HG03039 (cell line): Measurements from ENCODE around the gene TXNDC11.

Experiments used
- ATAC-seq: cut with Tn5 transposase; IDR thresholded peaks from one replicate; pipeline ENCODE4 v1.9.1; 2021; ENCODE audit warnings: mild to moderate bottlenecking, moderate library complexity; ENCODE audit not compliant: unreplicated experiment

Gene TXNDC11

GRCh38 chr16:11721781-11722467 is 20.7 kb downstream of the TXNDC11 start:
- no peak for ATAC-seq

GRCh38 chr16:11719762-11720161 is 22.9 kb downstream of the TXNDC11 start:
- no peak for ATAC-seq

DNA sequence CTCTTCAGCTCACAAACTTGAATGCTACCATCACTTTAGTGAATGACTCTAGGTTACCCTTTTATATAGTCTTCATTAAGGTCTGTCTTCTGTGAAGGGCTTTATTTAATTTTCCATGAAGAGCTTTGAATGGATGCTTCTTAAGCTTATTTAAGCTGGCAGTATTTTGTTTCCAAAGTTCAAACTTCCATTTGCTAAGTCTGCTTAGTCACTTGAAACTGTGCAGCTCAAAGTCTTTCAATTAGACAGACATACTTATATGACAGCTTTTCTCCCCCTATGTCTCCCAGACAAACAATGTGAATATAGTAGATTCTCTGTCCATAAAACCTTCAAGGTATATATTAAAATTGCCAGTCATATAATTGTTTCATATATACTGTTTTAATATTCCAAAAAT is 23.5 kb downstream of the TXNDC11 start:
- ATAC-seq = no peak

DNA sequence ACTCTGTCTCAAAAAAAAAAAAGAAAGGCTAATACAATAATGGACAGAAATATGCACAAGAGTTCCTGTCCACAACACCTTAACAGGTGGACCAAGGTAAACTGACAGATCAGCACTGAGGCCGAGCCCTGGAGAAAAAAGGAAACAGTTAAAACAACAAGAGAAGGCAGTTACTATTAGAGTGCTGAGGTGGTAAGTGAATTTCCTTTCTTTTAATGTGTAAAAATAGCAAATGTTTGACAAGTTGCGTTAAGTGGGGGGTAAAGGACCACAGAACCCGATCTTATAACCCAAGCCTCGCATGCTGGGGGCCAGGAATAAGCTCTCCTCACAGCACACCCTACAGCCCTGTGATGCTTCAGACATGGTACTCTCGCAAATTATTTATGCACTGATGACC is 24.8 kb downstream of the TXNDC11 start:
- ATAC-seq = no peak

- ATAC-seq = no peak
Observed at GRCh38 chr16:11716336-11716735, 26.3 kb downstream of the TXNDC11 start.

DNA sequence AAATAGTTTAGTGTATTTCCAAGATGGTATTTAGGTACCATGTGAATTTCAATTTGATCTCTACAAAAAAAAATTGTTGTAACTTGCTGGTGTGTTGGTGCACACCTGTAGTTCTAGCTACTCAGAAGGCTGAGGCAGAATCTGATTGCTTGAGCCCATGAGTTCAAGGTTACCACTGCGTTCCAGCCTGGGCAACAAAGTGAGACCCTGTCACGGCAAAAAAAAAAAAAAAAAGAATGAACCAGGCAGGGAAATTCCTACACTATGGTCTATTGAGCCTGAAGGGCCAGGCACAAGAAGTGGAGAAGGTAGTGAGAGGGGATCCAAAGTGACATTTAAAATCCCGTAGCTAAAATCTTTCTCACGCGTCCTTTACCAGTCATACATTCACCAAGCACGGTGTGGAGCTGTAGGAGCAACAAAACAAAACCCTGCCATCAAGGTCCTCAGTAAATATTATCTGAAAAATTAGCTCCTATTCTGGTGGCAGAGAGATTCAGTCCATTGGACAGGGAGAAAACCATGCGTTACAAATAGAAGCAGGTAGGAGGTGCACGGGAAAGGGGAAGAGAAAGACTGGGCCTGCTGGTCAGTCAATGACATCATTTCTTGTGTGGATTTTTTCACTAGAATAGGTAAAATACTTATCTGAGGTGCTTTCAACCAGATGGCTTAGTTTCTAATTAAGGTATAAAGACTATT is 27.3 kb downstream of the TXNDC11 start:
- ATAC-seq = no peak

DNA sequence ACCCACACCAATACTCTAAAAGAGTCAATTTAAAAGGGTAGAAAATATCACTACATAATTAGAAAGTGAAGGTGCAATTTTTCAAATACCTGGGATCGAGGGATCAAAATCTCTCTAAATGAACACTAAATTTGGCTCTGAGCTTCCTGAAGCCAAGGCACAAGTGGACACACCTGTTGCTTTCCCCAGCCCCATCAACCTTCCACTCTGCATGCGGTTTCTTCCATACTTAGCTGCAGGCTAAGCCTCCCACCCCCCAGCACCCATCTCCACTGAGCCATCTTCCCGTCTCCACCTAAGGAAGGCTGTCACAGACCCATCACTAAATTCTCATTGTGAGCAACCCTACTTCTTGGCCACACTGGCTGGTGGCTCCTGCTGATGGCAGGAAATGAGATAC is 30.5 kb downstream of the TXNDC11 start:
- ATAC-seq = no peak

DNA sequence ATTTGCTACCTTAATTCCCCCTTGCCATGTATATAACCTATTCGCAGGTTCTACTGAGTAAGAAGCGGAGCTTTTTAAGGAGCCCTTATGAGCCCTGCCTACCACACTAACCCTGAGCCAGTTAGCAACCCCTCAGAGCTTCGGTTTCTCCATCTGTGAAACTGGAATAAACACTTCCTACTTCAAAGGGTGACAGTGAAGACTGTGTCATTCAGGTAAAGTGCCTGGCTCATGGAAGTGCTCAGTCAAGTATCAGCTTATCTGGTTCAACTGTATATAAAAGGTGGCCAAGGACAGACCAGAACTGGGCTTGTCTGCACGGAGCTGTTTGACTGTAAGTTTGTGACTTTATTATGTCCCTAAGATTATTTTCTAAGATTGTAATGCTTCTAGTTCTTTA is 31.0 kb downstream of the TXNDC11 start:
- no peak for ATAC-seq

DNA sequence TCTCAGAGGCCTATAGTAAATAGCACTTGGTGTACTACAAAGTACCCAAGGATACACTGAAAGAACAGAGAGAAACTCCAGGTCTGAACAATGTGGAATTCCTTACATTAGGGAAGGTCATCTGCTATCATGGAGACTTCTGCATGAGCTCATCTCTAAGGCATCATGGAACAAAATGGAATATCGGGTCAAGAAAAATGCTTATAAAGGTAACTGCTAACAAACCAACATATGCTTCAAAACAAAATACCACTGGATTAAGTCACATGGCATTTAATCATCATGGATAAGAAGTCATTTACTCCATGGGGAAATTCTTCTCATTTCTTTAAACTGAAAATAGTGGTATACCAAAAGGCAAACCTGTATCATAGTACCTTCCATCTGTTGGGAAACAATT is 34.2 kb downstream of the TXNDC11 start:
- no peak for ATAC-seq

DNA sequence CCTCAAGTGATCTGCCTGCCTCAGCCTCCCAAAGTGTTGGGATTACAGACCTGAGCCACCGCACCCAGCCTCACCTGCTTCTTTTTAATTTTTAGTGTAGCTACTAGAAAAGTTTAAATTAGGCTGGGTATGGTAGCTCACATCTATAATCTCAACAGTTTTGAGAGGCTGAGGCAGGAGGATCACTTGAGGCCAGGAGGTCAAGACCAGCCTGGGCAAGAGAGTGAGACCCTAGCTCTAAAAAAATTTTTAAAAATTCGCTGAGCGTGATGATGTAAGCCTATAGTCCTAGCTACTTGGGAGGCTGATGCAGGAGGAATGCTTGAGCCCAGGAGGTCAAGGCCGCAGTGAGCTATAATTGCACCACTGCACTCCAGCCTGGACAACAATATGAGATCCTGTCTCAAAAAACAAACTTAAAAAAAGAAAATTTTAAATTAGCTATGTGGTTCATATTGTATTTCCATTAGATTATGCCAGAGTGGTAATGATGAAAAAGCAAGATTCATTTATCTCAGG is 34.9 kb downstream of the TXNDC11 start:
- no peak for ATAC-seq

- no peak for ATAC-seq
Observed at GRCh38 chr16:11706180-11706742, 36.4 kb downstream of the TXNDC11 start.

DNA sequence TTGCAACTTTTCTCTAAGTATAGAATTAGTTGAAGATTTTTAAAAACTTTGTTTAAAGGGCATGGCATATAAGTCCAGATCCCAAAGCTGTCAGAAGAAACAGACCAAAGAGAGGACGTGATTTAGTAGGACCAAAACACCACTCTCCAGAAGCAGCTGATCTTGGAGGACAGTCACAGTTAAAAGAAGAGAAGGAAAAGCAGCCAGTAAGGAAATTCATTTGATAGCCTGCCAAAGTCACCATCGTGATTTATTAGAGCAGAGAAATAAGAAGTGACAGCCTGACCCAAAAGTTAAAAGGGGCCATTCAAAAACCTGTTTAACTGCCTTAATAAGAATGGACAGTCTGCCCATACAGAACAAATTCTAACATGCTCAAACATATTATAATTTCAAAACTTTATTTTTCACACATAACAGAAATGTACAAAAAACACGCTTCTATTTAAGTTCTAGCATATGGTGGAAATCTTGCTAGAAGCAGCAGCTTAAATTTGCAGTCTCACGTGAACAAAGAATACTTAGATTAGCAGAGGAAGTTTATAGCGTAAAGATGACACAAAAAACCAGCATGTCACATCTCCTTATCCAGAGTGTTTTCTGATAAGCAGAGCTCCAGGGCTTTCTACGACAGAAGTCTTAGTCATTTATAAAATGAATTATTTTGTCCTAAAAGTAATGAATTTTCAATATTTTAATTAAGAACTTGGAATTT is 37.2 kb downstream of the TXNDC11 start:
- no peak for ATAC-seq

DNA sequence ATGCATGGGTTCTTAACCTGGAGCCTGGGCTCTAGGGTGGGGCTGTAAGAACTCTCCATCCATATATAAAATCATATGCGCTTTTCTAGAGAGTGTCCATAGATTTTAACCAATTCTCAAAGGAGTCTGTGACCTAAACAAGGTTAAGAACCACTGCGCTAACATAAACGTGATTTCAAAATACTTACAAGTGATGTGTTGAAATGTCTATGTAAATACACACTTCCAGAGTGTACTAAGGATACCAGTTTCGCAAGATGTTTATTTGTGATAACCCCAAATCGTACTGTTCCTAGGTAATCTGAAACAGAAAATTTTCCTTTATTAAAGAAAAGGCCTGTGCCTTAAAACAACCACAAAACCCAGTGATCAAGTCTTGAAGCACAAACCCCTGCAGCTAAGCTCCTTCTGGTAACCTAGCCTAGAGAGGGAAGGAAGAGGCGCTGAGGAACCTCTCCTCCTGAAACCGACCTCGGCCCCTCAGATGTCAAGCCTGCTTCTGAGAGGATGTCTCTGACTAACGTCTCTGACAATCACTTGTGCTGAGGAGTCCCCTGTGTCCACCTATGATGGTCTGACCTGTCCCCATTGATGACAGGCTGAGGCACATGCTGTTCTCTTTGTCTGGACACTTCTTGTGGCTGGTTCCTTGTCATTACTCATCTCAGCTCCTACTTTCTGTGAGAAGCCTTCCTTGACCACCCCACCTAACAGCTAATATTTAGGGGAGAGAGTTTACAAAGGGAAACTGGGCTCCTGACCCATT is 42.2 kb downstream of the TXNDC11 start:
- no peak for ATAC-seq

GRCh38 chr16:11699234-11699894 is 43.3 kb downstream of the TXNDC11 start:
- ATAC-seq = no peak

GRCh38 chr16:11698271-11698689 is 44.4 kb downstream of the TXNDC11 start:
- ATAC-seq = no peak

DNA sequence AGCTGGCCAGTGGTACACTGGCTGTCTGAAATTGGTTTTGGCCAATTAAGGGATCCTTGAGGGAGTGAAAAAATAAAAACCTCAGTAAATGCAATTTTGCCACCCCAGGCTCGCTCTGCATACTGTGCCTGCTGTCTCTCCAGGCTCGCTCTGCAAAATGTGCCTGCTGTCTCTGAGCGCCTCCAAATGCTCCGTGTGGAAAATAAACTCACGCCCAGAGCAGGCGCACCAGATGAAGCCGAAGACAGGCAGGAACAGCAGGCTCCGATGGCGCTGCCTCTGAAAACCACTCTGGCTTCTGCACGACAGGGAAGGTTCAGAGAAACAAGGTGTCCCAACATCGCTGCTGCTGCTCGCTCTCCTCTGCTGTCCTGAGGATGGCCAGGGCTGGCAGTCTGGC is 45.3 kb downstream of the TXNDC11 start:
- no peak for ATAC-seq

DNA sequence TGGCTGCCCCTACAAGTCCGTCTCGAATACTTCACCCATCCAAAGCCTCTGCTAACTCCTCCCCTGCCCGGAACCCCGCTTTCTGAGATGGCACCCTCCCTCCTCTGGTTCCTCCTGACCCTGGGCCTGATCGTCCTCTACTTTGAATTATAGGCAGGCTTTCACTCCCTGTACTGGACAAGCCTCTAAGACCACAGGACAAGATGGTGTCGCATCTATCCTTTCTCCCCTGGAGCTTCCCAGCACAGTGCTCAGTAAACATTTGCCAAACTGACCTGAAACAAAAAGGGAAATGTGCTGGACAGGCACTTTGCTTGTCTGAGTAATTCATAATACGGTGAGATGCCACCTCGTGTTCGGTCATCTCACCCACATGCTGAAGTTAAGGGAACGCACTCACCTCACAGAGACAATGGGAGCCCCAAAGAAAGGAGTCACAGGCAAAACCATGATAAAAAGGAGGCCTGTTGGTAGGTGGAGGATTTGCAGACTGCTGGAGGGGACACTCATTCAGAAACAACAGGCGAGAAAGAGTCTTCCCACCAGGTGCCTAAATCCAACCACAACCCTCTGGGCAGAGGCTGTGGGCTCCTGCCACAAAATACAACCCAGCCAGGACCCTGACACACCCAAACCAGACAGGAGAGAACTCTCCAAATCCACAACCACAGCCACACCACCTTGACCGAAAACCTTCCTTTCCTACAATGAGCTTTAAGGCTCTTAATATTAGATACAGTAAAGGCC is 46.2 kb downstream of the TXNDC11 start:
- no peak for ATAC-seq

- ATAC-seq = no peak
Observed at GRCh38 chr16:11692651-11693050, 50.0 kb downstream of the TXNDC11 start.

DNA sequence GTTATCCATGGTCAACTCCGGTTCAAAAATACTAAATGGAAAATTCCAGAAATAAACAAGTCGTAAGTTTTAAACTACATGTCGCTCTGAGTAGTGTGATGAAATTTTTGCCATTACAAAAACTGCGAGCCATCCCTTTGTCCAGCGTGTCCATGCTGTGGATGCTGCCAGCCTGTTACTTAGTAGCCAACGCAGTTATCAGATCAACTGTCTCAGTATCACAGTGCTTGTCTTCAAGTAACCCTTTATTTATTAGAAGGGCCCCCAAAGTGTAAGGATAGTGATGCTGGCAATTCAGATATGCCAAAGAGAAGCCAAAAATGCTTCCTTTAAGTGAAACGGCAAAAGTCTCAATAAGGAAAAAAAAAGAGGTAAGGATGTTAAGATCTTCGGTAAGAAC is 50.5 kb downstream of the TXNDC11 start:
- ATAC-seq = no peak

- no peak for ATAC-seq
Observed at GRCh38 chr16:11691771-11692170, 50.9 kb downstream of the TXNDC11 start.
